HG03280 (cell line): ENCODE data around the gene MTURN.

Source experiments
- ATAC-seq: cut with Tn5 transposase; IDR thresholded peaks from one replicate; pipeline ENCODE4 v1.9.1; 2021; ENCODE audit warnings: mild to moderate bottlenecking, moderate library complexity; ENCODE audit not compliant: unreplicated experiment

MTURN gene

GRCh38 chr7:30201921-30202320, 67.1 kb downstream of the MTURN start:
- no peak for ATAC-seq

- ATAC-seq = no peak
Measured at GRCh38 chr7:30202671-30203070, 67.9 kb downstream of the MTURN start.

- no peak for ATAC-seq
Measured at GRCh38 chr7:30206491-30206890, 71.7 kb downstream of the MTURN start.

- ATAC-seq = no peak
Measured at GRCh38 chr7:30206942-30207341, 72.2 kb downstream of the MTURN start.

GRCh38 chr7:30207376-30207775, 72.6 kb downstream of the MTURN start:
- no peak for ATAC-seq

GRCh38 chr7:30209951-30210350, 75.2 kb downstream of the MTURN start:
- no peak for ATAC-seq
